ENCODE data around the gene TRIM66. TPM values are rescaled to one million over a fixed set of nuclear protein-coding genes. Genes with fewer than 3 reads are reported as not detected.

TRIM66 gene
- total RNA-seq, 2 donors from 2014 or later: 12.5 to 27.7 TPM

- peaks cover 13 to 40% of the 10 kb centered on the region in 2 donors for H3K27me3 Mint-ChIP-seq
- ATAC-seq: no peak
- no peak for DNase-seq (ENCODE audit: low spot score)
- H3K4me3 Mint-ChIP-seq: no peak overlapping the region
- H3K4me1 Mint-ChIP-seq (ENCODE audit: low read depth in 2 of 2): no peaks in the 10 kb centered on the region
- no peaks in the 10 kb centered on the region for H3K36me3 Mint-ChIP-seq
- no peaks in the 10 kb centered on the region for H3K9me3 Mint-ChIP-seq
- no peak overlapping the region for H3K27ac Mint-ChIP-seq
Measured at GRCh38 chr11:8586805-8587204, 95.7 kb downstream of the TRIM66 start.

GRCh38 chr11:8586184-8586583 lies 96.3 kb downstream of the TRIM66 start:
- ATAC-seq (no peak), DNase-seq (ENCODE audit: low spot score) (no peak)
- H3K9me3 Mint-ChIP-seq: no peaks in the 10 kb centered on the region
- no peaks in the 10 kb centered on the region for H3K4me1 Mint-ChIP-seq (ENCODE audit: low read depth in 2 of 2)
- H3K27ac Mint-ChIP-seq: no peak overlapping the region
- no peaks in the 10 kb centered on the region for H3K36me3 Mint-ChIP-seq
- H3K4me3 Mint-ChIP-seq: no peak overlapping the region
- H3K27me3 Mint-ChIP-seq: peaks cover 11 to 40% of the 10 kb centered on the region in 2 donors

DNA sequence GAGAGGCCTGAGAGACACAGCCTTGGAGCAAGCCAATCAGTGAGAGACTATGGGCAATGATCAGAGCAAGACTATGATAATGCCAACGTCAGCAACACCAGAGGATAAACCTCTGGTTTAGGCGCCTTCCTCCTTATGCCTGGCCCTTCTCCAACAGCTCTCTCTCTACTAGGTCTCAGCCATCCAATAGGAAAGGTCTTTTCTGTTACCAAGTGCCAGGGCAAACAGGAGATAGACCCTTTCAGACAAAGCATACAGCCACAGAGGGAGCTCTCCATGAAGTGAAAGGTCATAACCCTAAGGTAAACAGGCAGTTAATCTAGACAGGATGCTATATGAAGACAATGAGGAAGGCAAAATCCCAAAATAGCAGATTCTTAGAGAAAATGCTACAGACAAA lies 98.0 kb downstream of the TRIM66 start:
- no peak overlapping the region for H3K4me3 Mint-ChIP-seq
- DNase-seq (ENCODE audit: low spot score) (no peak), ATAC-seq (peak in 1 of 2 donors; percentile 20)
- H3K27me3 Mint-ChIP-seq: peaks cover 20 to 55% of the 10 kb centered on the region in 2 donors
- H3K4me1 Mint-ChIP-seq (ENCODE audit: low read depth in 2 of 2): no peaks in the 10 kb centered on the region
- no peak overlapping the region for H3K27ac Mint-ChIP-seq
- H3K9me3 Mint-ChIP-seq: peaks cover 6% of the 10 kb centered on the region
- peaks cover 4% of the 10 kb centered on the region for H3K36me3 Mint-ChIP-seq

DNA sequence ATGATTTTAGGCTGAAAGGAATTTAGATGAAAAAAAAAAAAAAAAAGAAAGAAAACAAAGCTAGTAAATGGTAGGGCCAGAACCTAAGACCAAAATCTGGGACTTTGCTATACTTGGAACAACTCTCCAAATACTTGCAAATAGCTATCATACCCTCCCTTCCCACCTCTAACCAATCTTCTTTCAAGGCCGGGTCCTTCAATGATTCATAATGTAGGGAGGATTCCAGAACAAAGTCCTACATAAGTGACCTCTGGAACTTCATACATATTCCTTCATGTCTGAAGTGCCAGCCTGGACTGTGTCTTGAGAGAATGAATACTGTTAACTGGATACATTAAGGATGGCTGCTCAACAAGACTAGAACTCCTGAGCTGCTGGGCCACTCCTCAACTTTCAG lies 98.4 kb downstream of the TRIM66 start:
- no peak overlapping the region for H3K27ac Mint-ChIP-seq
- H3K4me3 Mint-ChIP-seq: no peak overlapping the region
- H3K36me3 Mint-ChIP-seq: peaks cover 4% of the 10 kb centered on the region
- H3K9me3 Mint-ChIP-seq: peaks cover 6% of the 10 kb centered on the region
- peaks cover 20 to 51% of the 10 kb centered on the region in 2 donors for H3K27me3 Mint-ChIP-seq
- H3K4me1 Mint-ChIP-seq (ENCODE audit: low read depth in 2 of 2): no peaks in the 10 kb centered on the region
- ATAC-seq (no peak), DNase-seq (ENCODE audit: low spot score) (no peak)

- ATAC-seq: no peak
- Mint-ChIP-seq H3K27ac (no peak overlapping the region), H3K4me1 (ENCODE audit: low read depth in 2 of 2) (no peaks in the 10 kb centered on the region), H3K27me3 (peaks cover 18 to 42% of the 10 kb centered on the region in 2 donors), H3K4me3 (no peak overlapping the region), H3K36me3 (peaks cover 4% of the 10 kb centered on the region), H3K9me3 (peaks cover 6% of the 10 kb centered on the region)
- no peak for DNase-seq (ENCODE audit: low spot score)
Measured at GRCh38 chr11:8581300-8581699, 101.2 kb downstream of the TRIM66 start.

GRCh38 chr11:8577791-8578581 lies 104.5 kb downstream of the TRIM66 start:
- Mint-ChIP-seq H3K9me3 (peaks cover 6% of the 10 kb centered on the region), H3K36me3 (peaks cover 4% of the 10 kb centered on the region), H3K27ac (no peak overlapping the region), H3K27me3 (peaks cover 15 to 31% of the 10 kb centered on the region in 2 donors), H3K4me1 (ENCODE audit: low read depth in 2 of 2) (no peaks in the 10 kb centered on the region), H3K4me3 (no peak overlapping the region)
- ATAC-seq: no peak
- no peak for DNase-seq (ENCODE audit: low spot score)

DNA sequence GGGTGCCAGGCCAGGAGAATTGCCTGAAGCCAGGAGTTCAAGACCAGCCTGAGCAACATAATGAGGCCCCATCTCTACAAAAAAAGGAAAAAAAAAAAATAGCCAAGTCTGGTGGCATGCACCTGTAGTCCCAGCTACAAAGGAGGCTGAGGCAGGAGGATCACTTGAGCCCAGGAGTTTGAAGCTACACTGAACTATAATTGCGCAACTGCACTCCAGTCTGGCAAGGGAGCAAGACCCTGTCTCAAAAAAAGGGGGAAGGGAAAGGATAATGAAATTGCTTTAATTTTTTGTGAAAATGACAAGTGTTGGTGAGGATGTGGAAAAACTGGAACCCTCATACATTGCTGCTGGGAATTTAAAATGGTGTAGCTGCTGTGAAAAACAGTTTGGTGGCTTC lies 107.7 kb downstream of the TRIM66 start:
- Mint-ChIP-seq H3K27me3 (peaks cover 16 to 17% of the 10 kb centered on the region in 2 donors), H3K9me3 (peaks cover 2% of the 10 kb centered on the region), H3K36me3 (peaks cover 1% of the 10 kb centered on the region), H3K4me3 (no peak overlapping the region), H3K4me1 (ENCODE audit: low read depth in 2 of 2) (no peaks in the 10 kb centered on the region), H3K27ac (no peak overlapping the region)
- no peak for DNase-seq (ENCODE audit: low spot score)
- ATAC-seq: no peak

GRCh38 chr11:8573777-8574176 lies 108.7 kb downstream of the TRIM66 start:
- H3K9me3 Mint-ChIP-seq: no peaks in the 10 kb centered on the region
- H3K27ac Mint-ChIP-seq: no peak overlapping the region
- DNase-seq (ENCODE audit: low spot score): no peak
- H3K4me1 Mint-ChIP-seq (ENCODE audit: low read depth in 2 of 2): no peaks in the 10 kb centered on the region
- no peaks in the 10 kb centered on the region for H3K36me3 Mint-ChIP-seq
- no peak overlapping the region for H3K4me3 Mint-ChIP-seq
- peaks cover 14 to 21% of the 10 kb centered on the region in 2 donors for H3K27me3 Mint-ChIP-seq
- ATAC-seq: peak in 1 of 2 donors; percentile 38

GRCh38 chr11:8567602-8568198 lies 114.8 kb downstream of the TRIM66 start:
- Mint-ChIP-seq H3K4me1 (ENCODE audit: low read depth in 2 of 2) (no peaks in the 10 kb centered on the region), H3K9me3 (no peaks in the 10 kb centered on the region), H3K27me3 (peaks cover 21 to 49% of the 10 kb centered on the region in 2 donors), H3K27ac (no peak overlapping the region), H3K36me3 (no peaks in the 10 kb centered on the region), H3K4me3 (no peak overlapping the region)
- DNase-seq (ENCODE audit: low spot score) (no peak), ATAC-seq (no peak)

GRCh38 chr11:8566613-8567210 lies 115.8 kb downstream of the TRIM66 start:
- ATAC-seq (no peak), DNase-seq (ENCODE audit: low spot score) (no peak)
- peaks cover 25 to 59% of the 10 kb centered on the region in 2 donors for H3K27me3 Mint-ChIP-seq

DNA sequence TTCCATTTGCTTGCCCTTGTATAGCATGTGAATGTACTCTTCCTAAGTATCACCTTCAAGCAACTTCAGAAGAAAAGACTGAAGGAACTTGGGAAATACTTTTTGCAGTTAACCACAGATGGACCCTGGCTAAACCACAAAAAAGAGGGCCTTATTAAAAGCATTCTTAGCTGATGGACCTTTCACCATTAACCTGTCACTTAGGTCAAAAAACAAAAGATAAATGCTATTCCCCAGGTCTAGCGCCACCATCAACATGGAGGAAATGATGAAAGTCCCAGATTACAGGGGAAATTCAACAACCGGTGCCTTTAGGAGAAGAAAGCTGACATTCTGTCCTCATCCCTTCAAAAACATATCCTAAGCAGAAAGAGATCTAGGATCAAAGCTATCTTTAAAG lies 117.9 kb downstream of the TRIM66 start:
- Mint-ChIP-seq H3K9me3 (no peaks in the 10 kb centered on the region), H3K36me3 (peaks cover 4% of the 10 kb centered on the region), H3K27me3 (peaks cover 22 to 57% of the 10 kb centered on the region in 2 donors), H3K27ac (no peak overlapping the region), H3K4me3 (no peak overlapping the region), H3K4me1 (ENCODE audit: low read depth in 2 of 2) (no peaks in the 10 kb centered on the region)
- DNase-seq (ENCODE audit: low spot score) (no peak), ATAC-seq (no peak)

More at GRCh38 chr11:8566613-8567210, 115.8 kb downstream of the TRIM66 start:
- Mint-ChIP-seq H3K4me1 (ENCODE audit: low read depth in 2 of 2) (no peaks in the 10 kb centered on the region), H3K27ac (no peak overlapping the region), H3K9me3 (no peaks in the 10 kb centered on the region), H3K4me3 (no peak overlapping the region), H3K36me3 (peaks cover 4% of the 10 kb centered on the region)
